ENCODE data around the gene INHBC. TPM values are rescaled to one million over a fixed set of nuclear protein-coding genes. Genes with fewer than 3 reads are reported as not detected.

Gene INHBC
- total RNA-seq, 1 donor from 2014 or later: not detected

DNA sequence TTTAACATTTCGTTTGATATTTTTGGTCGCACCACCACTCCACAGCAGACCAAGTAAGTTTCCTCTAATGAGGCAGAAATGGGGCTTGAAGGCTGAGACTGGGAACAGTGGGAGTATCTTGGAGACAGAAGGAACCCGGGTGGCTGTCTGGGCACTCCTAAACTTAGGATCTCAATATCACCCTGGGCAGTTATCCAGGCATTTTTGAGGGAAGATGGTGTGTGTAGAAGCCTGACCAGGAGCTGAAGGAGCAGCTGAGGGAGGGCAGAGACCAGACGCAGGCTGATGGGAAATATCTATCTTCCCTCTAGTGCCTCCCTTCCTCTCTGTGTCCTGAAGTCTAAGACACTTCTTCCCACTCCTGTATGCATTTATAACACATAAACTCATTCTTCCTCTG lies 64.0 kb downstream of the INHBC start:
- H3K36me3 ChIP-seq: peaks cover 82% of the 10 kb centered on the region
- DNase-seq (no peak), ATAC-seq (no peak)
- TF ChIP-seq, protein P1, sequence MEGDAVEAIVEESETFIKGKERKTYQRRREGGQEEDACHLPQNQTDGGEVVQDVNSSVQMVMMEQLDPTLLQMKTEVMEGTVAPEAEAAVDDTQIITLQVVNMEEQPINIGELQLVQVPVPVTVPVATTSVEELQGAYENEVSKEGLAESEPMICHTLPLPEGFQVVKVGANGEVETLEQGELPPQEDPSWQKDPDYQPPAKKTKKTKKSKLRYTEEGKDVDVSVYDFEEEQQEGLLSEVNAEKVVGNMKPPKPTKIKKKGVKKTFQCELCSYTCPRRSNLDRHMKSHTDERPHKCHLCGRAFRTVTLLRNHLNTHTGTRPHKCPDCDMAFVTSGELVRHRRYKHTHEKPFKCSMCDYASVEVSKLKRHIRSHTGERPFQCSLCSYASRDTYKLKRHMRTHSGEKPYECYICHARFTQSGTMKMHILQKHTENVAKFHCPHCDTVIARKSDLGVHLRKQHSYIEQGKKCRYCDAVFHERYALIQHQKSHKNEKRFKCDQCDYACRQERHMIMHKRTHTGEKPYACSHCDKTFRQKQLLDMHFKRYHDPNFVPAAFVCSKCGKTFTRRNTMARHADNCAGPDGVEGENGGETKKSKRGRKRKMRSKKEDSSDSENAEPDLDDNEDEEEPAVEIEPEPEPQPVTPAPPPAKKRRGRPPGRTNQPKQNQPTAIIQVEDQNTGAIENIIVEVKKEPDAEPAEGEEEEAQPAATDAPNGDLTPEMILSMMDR (IDR thresholded peaks at IDR 0.05): no peak
- H3K27ac ChIP-seq: no peak overlapping the region
- H3K9me3 ChIP-seq: no peaks in the 10 kb centered on the region
- no peak overlapping the region for H3K4me3 ChIP-seq
- intact Hi-C loops (cut with DNase I): no loop called here
- no peaks in the 10 kb centered on the region for H3K4me1 ChIP-seq
- H3K27me3 ChIP-seq (ENCODE audit: low read depth): no peaks in the 10 kb centered on the region

GRCh38 chr12:57500213-57500612 lies 65.6 kb downstream of the INHBC start:
- Histone ChIP-seq H3K4me3 (no peak overlapping the region), H3K27ac (no peak overlapping the region), H3K36me3 (peaks cover 90% of the 10 kb centered on the region), H3K9me3 (no peaks in the 10 kb centered on the region), H3K27me3 (ENCODE audit: low read depth) (no peaks in the 10 kb centered on the region), H3K4me1 (no peaks in the 10 kb centered on the region)
- intact Hi-C loops (cut with DNase I): no loop called here
- ATAC-seq (peak in 1 of 2 donors; percentile 18), DNase-seq (no peak)
- TF ChIP-seq, protein P1 (IDR thresholded peaks at IDR 0.05): no peak

Other genes starting within 250 kb of the INHBC start
- not detected for gene NXPH4, start 218.0 kb upstream of the INHBC start, total RNA-seq
- gene SHMT2, start 205.1 kb upstream of the INHBC start, total RNA-seq: 66.6 TPM
- gene STAC3, start 183.6 kb upstream of the INHBC start, total RNA-seq: 8.7 TPM
- gene R3HDM2, start 3.7 kb upstream of the INHBC start, total RNA-seq: 79.3 TPM
- gene INHBE, start 20.5 kb downstream of the INHBC start, total RNA-seq: not detected
- gene GLI1, start 25.0 kb downstream of the INHBC start, total RNA-seq: 0.21 TPM
- 54.2 TPM for gene ARHGAP9, start 45.1 kb downstream of the INHBC start, total RNA-seq
- gene MARS1, start 53.3 kb downstream of the INHBC start, total RNA-seq: 131 TPM
- gene DDIT3, start 85.7 kb downstream of the INHBC start, total RNA-seq: 26.1 TPM
- 93.1 TPM for gene MBD6, start 88.0 kb downstream of the INHBC start, total RNA-seq
- gene DCTN2, start 112.4 kb downstream of the INHBC start, total RNA-seq: 88.3 TPM
- gene KIF5A, start 115.3 kb downstream of the INHBC start, total RNA-seq: 0.09 TPM
- 28.6 TPM for gene PIP4K2C, start 156.4 kb downstream of the INHBC start, total RNA-seq
- 21.4 TPM for gene DTX3, start 170.0 kb downstream of the INHBC start, total RNA-seq
- 11.5 TPM for gene ARHGEF25, start 176.7 kb downstream of the INHBC start, total RNA-seq
- 0.89 TPM for gene B4GALNT1, start 198.4 kb downstream of the INHBC start, total RNA-seq